ENCODE measurements around the gene SLIT3. TPM values are rescaled to one million over a fixed set of nuclear protein-coding genes. Genes with fewer than 3 reads are reported as not detected.

SLIT3 gene
- total and polyA plus RNA-seq, 9 of the 15 experiments (the other 6 are each of a cell fraction or from before 2014, with no cell fraction given) = 0.01 to 0.04 TPM; not detected in 7

- WGBS (ENCODE audit: insufficient coverage, low coverage, missing lambda C conversion rate) = 0% methylated on average over 2 of the region's 2 CpGs
- in situ Hi-C loops (cut with MboI) = no loop called here
- intact Hi-C loops (cut with micrococcal nuclease) = loop anchor here (10.0 kb wide), 1 partner anchor 194 kb away; no protein-coding TSS in a partner anchor
- Histone ChIP-seq H2AFZ (ENCODE audit: low read depth, low read length) (no peak overlapping the region), H3K9ac (ENCODE audit: insufficient read depth in 1 of 2, low read depth in 2 of 2, low read length in 2 of 2) (0 out of 4 replicates have a peak overlapping the region, but pooled peaks of 1 of the 2 experiments have one; percentile 13), H3K27me3 (ENCODE audit: control insufficient read depth in 2 of 2, insufficient read depth in 2 of 2, low read length in 2 of 2) (peaks cover 0 to 6% of the 10 kb centered on the region in 2 experiments; a peak in 1 of 5 replicates), H4K20me1 (replicated peaks; ENCODE audit: control insufficient read depth, insufficient read depth, low read length) (peaks cover 3% of the 10 kb centered on the region; the same call in 1 of the 2 replicates), H3K4me3 (no peak overlapping the region), H3K4me2 (ENCODE audit: insufficient read depth, low read length) (no peak overlapping the region), H3K9me3 (replicated peaks; ENCODE audit: control insufficient read depth, insufficient read depth, low read depth, low read length) (no peaks in the 10 kb centered on the region), H3K4me1 (replicated peaks in 1 of 2; ENCODE audit: control insufficient read depth in 2 of 2, insufficient read depth in 2 of 2, low read length in 2 of 2) (no peaks in the 10 kb centered on the region; a peak in 1 of 5 replicates), H3K9me1 (ENCODE audit: control insufficient read depth, insufficient read depth, low read length) (no peaks in the 10 kb centered on the region), H3K27ac (ENCODE audit: extremely low read depth, low read depth, low read length) (no peak overlapping the region), H3K36me3 (ENCODE audit: control insufficient read depth, insufficient read depth, low read length) (no peaks in the 10 kb centered on the region), H3K79me2 (ENCODE audit: control insufficient read depth, insufficient read depth, low read length) (no peaks in the 10 kb centered on the region)
- BruUV-seq (replicated peaks) = no TSS peak
- POLR2A ChIA-PET = interaction anchor here (0.6 kb wide), 1 partner anchor 224 kb away, joined by 4 read pairs; no protein-coding TSS in a partner anchor
- TF ChIP-seq NCOR1 (IDR thresholded peaks at IDR 0.05) (no peak), BRD9 (IDR thresholded peaks at IDR 0.05; ENCODE audit: low read depth, partially characterized antibody) (no peak), MTA2 (IDR thresholded peaks at IDR 0.05; ENCODE audit: low read depth) (no peak), CBFA2T2 (conservative IDR thresholded peaks at IDR 0.05) (no peak), ZNF518B (CRISPR knock-in tag; IDR thresholded peaks at IDR 0.05) (no peak), TAF1 (IDR thresholded peaks at IDR 0.05; ENCODE audit: control insufficient read depth, extremely low read depth, insufficient read depth, low read length, severe bottlenecking) (no peak)
- TF ChIP-seq, protein P1, sequence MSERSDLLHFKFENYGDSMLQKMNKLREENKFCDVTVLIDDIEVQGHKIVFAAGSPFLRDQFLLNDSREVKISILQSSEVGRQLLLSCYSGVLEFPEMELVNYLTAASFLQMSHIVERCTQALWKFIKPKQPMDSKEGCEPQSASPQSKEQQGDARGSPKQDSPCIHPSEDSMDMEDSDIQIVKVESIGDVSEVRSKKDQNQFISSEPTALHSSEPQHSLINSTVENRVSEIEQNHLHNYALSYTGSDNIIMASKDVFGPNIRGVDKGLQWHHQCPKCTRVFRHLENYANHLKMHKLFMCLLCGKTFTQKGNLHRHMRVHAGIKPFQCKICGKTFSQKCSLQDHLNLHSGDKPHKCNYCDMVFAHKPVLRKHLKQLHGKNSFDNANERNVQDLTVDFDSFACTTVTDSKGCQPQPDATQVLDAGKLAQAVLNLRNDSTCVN (CRISPR knock-in tag; IDR thresholded peaks at IDR 0.05) = no peak
- FAIRE-seq (no peak), ATAC-seq (no peak), DNase-seq (ENCODE audit: extremely low read depth in 1 of 4, low spot score in 3 of 4) (no peak)
- CTCF ChIA-PET (ENCODE audit: low intra/inter-chr PET ratio) = interaction anchor here (0.6 kb wide), 1 partner anchor 1407 kb away, joined by 3 read pairs; no protein-coding TSS in a partner anchor
These were observed 620.5 kb downstream of the SLIT3 start for GRCh38 chr5:168680395-168680794.
